HG02938 (cell line): ENCODE results near the gene LRIG2.
A peak's percentile ranks its signal among the peaks of the same experiment; 100 is the strongest.
"Not testable (repeated sequence)": the region's sequence is repeated elsewhere in the genome, so short reads cannot be mapped to it uniquely, and the experiment has no call there.

ENCODE experiments used
- ATAC-seq: cut with Tn5 transposase; IDR thresholded peaks from one replicate; pipeline ENCODE4 v1.9.1; 2021; ENCODE audit warnings: mild to moderate bottlenecking, moderate library complexity; ENCODE audit not compliant: unreplicated experiment

Gene LRIG2

DNA sequence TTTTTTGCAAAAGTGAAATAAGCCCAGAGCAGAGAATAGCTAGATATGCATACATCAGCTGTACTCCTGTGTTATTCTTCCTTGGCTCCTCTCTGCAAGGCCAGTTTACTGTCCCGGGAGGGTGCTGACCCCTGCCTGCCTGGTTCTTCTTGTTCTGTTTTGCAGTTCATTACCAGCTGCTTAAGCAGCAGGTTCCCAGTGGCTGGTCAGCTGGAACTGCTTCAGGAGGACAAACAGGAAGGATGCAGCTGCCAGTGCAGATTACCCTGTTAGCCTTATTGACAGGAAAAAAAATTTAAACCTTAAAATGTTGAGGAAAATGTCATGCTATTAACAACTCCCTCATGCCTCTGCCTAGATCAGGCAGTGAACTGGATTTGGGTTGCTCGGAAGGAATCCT is 16.0 kb upstream of the LRIG2 start:
- no peak for ATAC-seq

DNA sequence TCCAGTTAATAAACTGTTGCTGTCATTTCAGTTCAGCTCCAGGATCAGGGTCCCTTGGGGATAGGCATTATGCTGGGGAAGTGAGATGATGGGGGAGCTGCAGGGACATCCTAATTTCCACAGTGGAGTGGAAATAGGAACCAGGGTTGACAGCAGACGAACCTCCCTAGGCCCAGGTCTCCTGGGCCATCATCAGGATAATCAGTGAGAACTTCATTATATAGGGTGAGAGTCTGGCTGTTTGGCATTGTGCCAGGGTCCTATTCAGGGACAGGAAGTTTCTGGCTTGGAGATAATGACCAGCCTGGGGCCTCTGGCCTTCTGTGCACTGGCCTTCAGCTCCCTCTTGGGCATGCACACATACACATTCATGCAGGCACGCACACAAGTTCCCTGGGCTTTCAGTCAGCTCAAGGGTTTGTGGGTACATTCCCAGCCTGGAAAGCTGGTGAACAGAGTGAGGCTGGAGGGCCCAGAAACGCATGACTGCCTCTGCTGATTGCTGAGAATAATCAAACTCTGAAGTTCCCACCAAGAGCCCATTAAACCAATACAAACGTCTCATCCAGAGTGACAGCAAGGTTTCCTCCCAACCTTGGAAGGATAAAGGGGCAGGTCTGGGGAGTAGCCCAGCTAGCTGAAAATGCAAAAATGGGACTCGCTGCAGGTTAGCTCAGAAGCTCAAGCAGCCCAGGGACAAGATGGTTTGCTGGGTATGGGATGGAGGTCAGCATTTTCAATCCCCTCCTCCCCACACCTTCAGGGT is 13.9 kb upstream of the LRIG2 start:
- no peak for ATAC-seq

DNA sequence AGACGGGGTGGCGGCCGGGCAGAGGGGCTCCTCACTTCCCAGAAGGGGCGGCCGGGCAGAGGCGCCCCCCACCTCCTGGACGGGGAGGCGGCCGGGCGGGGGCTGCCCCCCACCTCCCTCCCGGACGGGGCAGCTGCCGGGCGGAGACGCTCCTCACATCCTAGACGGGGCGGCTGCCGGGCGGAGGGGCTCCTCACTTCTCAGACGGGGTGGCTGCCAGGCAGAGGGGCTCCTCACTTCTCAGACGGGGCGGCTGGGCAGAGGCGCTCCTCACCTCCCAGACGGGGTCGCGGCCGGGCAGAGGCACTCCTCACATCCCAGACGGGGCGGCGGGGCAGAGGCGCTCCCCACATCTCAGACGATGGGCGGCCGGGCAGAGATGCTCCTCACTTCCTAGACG is 9.5 kb upstream of the LRIG2 start:
- not testable (repeated sequence) for ATAC-seq

DNA sequence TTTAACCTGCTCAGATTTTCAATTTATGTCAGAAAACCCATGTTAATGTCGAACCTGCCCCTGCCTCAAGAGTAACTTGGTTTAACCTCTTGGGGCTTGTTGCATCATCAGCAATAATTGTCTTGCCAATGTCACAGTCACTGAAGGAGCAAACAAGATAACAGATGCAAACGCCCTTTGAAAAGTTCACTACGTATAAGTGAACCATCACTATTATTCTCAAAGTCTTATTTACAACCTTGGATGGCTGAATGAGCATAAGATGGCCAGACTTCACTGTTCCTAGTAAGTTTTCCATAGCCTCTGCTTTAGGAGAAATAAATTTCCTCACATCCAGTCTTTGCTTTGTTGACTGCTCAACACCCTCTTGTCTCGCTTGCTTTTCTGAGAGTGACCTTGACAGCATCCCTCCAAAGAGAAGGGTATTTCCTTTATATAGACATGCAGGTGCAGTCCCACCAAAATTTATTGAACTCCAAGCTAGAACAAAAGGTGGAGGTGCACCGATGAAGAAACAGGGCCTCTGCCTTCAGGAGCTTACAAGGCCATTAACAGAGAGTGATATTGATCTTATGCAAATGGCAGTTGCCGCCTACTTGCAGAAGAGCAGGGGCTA is 749 bp upstream of the LRIG2 start:
- no peak for ATAC-seq

DNA sequence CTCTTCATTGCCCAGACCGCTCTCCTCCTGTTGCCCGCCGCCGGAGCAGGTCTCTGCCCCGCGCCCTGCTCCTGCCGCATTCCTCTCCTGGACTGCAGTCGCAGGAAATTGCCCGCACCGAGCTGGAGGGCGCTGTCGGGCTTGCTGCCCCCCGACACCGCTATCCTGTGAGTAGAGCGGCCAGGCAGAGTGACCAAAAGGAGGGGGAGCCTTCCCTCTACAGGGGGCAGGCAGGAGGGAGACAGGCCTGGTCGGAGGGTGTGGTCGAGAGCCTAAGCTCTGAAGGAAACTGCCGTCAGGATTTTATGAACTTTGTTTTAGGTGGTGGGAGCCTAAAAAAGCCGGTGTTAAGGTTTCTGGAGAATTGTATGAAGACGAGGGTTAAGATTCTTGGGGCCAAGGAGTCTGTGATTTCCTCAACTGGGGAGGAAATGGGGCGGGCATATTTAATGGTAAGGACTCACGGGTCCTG is 517 bp downstream of the LRIG2 start:
- peak; percentile 15 for ATAC-seq

DNA sequence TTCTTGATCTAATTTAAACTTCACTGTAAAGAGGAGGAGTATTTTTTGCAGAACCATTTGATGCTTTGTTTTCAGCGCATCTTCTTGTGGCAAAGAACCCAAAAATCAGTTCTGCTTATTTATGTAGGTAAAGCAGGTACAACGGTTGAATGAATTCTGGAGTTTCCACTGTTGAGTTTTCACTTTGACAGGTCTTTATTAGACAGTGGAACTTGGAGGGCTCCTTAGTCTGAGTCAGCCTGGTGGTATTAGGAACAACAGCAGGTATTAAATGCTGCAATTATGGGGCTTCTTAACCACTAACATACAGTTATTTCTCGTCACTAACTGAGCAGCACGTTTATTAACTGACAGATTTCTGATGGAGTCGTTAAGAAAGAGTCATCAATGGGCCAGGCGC is 1.2 kb downstream of the LRIG2 start:
- no peak for ATAC-seq

GRCh38 chr1:113077978-113078377 is 5.0 kb downstream of the LRIG2 start:
- ATAC-seq = not testable (repeated sequence)

DNA sequence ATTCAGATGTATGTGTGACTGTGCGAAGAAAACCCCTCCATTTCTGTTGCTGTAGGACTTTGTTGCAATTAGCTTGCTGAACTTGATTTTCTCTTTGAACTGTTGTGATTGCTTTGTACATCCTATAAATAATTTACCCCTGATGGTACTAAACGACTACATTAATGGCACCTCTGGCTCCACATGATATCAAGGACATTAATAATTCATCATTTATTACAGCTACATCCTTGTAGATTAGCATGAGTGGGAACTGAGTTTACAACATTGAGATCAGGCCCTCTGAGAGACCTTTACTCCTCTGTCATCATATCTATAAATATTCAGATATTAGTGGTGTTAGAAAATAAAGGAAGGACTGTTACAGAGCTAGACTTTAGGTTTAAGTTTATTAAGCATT is 13.5 kb downstream of the LRIG2 start:
- no peak for ATAC-seq

DNA sequence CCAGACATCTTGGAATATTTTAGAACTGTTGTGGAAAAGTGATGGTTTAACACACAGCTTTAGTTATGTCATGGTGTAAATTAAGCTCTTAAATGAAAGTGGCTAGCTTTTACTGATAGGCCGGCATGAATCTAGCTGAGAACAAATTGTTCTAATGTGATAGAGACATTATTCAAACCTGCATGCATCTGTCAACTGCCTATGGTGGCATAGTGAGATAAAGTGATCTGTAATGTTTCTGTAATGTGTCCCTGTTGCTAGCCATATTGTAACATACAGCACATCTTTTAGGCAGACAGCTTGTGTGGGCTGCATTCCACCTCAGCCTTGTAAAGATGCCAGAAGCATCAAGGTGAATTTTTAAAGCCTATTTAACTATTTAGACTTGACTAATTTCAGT is 16.0 kb downstream of the LRIG2 start:
- no peak for ATAC-seq

DNA sequence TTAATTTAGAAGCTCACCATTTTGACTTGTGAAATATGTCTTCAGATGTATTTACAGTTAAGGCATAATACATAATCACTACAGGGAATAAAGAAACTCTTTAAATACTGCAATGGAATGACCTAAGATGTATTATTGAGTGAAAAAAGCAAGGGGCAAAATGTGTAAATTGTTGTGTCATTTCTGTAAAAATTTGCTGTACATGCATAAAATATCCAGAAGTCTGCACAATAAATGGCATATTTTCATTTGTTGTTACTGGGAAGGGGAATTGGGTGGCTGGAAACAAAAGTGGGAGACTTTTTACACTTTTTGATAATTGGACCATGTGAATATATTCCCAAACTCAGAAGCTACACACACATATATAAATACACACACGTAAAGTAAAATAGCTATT is 17.1 kb downstream of the LRIG2 start:
- no peak for ATAC-seq

DNA sequence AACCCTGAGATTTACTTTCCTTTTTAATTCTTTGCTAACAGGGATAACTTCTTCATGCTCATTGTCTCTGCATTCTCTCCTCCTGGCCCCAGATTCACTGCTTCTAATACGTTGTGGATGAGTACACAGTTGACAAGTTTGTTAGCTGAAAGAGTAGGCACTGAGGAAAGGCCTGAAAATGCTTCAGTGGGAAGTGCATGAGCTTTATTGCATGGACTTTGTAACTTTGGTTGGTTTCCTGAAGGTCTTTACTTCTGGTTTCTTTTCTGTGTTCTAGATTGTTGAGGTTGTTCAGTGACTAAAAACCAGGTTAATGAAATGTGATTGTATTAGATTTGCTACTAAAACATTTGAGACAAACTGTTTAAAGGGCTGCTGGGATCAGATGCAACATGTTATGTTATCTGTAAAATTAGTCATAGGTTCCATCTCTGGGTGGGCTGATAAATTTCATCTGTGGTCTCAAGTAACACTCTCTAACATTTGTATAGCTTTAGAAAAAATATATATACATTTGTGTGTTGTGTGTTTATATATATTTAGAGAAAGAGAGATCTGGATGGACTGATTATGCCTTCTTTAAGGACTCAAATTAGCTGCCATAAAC is 19.1 kb downstream of the LRIG2 start:
- ATAC-seq = no peak

DNA sequence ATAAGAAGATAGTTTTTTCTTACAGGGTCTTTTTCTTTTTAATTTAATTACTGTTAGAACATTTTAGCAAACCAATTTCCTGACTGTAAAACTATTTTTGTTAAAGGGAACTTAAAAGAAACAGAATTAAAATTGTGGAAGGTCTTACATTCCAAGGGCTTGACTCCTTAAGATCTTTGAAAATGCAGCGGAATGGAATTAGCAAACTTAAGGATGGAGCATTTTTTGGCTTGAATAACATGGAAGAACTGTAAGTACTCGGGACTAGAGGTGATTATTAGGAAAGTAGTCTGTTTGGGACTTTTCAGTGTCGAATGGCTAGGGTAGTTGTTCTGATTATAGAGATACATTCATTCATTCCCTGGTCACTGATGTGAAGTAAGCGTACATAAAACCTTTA is 21.5 kb downstream of the LRIG2 start:
- ATAC-seq = no peak

DNA sequence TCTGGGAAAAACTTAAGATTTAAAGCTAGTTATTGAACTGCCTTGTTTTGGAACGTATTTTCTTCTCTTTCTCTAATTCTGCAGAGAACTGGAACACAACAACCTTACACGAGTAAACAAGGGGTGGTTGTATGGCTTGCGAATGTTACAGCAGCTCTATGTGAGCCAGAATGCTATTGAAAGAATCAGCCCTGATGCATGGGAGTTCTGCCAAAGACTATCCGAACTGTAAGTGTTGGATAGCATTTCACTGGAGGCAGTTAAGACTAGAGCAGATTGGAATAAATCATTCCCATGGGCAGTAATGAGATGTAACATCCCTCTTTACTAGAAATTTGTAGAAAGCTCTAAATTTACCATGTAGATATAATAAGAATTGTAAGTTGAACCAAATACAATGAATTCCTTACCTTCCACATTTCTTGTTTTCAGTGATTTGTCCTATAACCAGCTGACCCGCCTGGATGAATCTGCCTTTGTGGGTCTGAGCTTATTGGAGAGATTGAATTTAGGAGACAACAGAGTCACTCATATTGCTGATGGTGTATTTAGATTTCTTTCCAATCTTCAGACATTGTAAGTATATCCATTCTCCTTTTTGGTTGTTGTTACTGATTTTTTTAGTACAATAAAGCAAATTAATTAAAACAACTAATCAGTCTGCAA is 22.9 kb downstream of the LRIG2 start:
- no peak for ATAC-seq

DNA sequence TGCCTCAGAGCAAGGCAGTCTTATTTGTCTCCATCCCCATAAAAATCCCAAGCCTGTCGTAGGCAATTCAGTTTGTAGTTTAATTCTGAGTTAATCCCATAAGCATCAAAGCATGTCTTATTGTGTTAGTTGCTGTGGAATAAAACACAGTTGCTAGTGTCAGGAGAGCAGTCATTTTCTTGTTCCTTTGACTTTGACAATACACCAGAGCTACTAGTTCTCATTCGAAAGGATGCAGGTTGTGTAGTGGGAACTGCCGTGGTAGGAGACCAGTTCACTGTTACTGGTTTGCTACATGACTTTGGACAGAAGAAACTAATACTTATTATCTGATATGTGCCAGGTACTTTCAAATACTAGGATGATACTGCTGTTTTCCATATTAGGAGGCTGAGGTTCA is 23.5 kb downstream of the LRIG2 start:
- no peak for ATAC-seq

GRCh38 chr1:113101588-113101987 is 28.6 kb downstream of the LRIG2 start:
- ATAC-seq = no peak

DNA sequence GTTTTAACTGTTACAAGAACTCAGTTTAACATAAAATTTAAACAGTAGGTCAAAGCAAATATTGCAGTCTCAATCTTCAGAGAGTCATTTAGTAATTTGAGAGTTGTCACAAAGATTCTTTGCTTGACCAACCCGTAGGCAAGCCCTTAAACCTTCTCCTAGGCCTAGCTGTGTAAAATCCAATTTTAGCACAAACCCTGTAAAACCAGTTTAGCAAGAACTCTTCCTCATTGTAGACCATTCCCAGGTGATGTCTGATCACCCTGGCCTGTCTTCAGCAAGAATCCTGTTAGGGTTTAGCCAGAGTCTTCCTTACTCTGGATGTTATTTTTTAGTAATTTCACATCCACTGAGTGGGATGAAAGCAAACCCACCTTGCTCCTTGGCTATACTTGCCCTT is 30.1 kb downstream of the LRIG2 start:
- ATAC-seq = no peak

DNA sequence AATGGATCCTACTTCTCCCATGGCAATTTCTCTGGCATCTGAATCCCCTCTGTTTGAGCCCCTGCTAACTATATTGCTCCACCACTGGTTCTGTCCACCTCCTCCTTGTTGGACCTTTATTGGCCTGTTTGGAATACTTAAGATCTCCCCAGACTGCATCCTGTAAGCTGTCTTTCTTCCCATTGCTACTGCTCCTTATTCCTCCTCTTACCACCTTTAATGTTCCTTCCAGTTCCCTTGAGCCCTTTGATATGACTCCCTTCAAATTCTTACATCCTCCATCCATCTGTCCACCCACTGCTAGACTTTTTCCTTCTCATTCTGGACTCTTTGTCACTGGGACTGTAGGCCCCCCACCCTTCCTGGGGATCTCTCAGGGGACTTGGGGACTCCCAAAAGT is 31.0 kb downstream of the LRIG2 start:
- ATAC-seq = no peak

- no peak for ATAC-seq
Observed at GRCh38 chr1:113106910-113107309, 33.9 kb downstream of the LRIG2 start.

GRCh38 chr1:113109908-113110554 is 37.0 kb downstream of the LRIG2 start:
- no peak for ATAC-seq

GRCh38 chr1:113118266-113118665 is 45.3 kb downstream of the LRIG2 start:
- ATAC-seq = no peak

DNA sequence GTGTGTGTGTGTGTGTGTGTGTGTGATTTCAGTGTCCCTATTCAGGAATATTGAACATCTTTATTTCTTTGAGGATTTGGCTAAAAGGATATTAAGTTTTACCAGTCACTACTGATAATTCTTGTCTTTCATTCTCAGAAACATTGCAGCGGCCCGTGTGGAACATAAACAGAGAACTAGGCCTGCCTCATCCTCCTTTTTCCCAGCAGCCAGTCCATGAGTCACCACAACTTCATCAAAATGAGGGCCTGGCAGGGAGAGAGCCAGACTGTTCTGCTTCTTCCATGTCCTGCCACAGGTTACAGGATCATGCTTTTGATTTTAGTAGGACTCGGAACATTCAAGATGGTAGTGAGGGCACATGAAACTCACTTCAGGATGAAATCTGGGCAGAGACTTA is 50.7 kb downstream of the LRIG2 start:
- no peak for ATAC-seq
